HK-2 (cell line): ENCODE results near the gene CDKN1C.

Experiments
- DNase-seq: peaks from one replicate; pipeline ENCODE4 v3.0.0-alpha.2; 2018; ENCODE audit not compliant: unreplicated experiment

Gene CDKN1C

GRCh38 chr11:2885678-2886081 is at the start of gene CDKN1C:
CDKN1C (minus strand) TSS chr11:2885775; CDS start chr11:2885456, 319 bp downstream.
- DNase-seq = peak; percentile 71

GRCh38 chr11:2934611-2935239 is 49.1 kb upstream of the CDKN1C start:
- no peak for DNase-seq

GRCh38 chr11:2934021-2934550 is 48.5 kb upstream of the CDKN1C start:
- DNase-seq = no peak

- peak; percentile 82 for DNase-seq
Measured at GRCh38 chr11:2933375-2934020, 47.9 kb upstream of the CDKN1C start.

GRCh38 chr11:2932850-2933251 is 47.3 kb upstream of the CDKN1C start:
- peak; percentile 57 for DNase-seq

- no peak for DNase-seq
Measured at GRCh38 chr11:2931771-2932738, 46.5 kb upstream of the CDKN1C start.

GRCh38 chr11:2931420-2931746 is 45.8 kb upstream of the CDKN1C start:
- no peak for DNase-seq

- peak; percentile 82 for DNase-seq
Measured at GRCh38 chr11:2930704-2931419, 45.3 kb upstream of the CDKN1C start.

- peak; percentile 50 for DNase-seq
Measured at GRCh38 chr11:2929950-2930703, 44.6 kb upstream of the CDKN1C start.

GRCh38 chr11:2929531-2929949 is 44.0 kb upstream of the CDKN1C start:
- DNase-seq = peak; percentile 67

GRCh38 chr11:2928605-2929530 is 43.3 kb upstream of the CDKN1C start, which contains the start of gene PHLDA2:
PHLDA2 (minus strand) TSS chr11:2929420; CDS start chr11:2929364, 56 bp downstream.
- DNase-seq = peak; percentile 68

- DNase-seq = peak; percentile 49
Measured at GRCh38 chr11:2927851-2928604, 42.5 kb upstream of the CDKN1C start.

- no peak for DNase-seq
Measured at GRCh38 chr11:2927121-2927800, 41.7 kb upstream of the CDKN1C start.

- DNase-seq = no peak
Measured at GRCh38 chr11:2926611-2927051, 41.1 kb upstream of the CDKN1C start.

- no peak for DNase-seq
Measured at GRCh38 chr11:2924821-2925675, 39.5 kb upstream of the CDKN1C start.

- no peak for DNase-seq
Measured at GRCh38 chr11:2924381-2924780, 38.8 kb upstream of the CDKN1C start.
